Adrenal gland (tissue), 12 donors: ENCODE results near the gene XPNPEP2. TPM values are rescaled to one million over a fixed set of nuclear protein-coding genes. Genes with fewer than 3 reads are reported as not detected.

Experiments
- DNase-seq, 7 donors: peaks; one replicate each; pipeline ENCODE4 v3.0.0-alpha.2; 2019 to 2020
- H3K27ac ChIP-seq, 5 donors: fragments of 200-600 bp; sonication (generic) in 4 of 5; 1 replicate in 3 of 5; 2 replicates in 2 of 5; pipeline versions ENCODE4 v1.5.1 to v1.8.0; 2016 to 2020; ENCODE audit warnings: mild to moderate bottlenecking in 1 of 5
- H3K27me3 ChIP-seq: fragments of 200-600 bp; 2 replicates; pipeline ENCODE4 v1.8.0; 2021
- H3K36me3 ChIP-seq, 2 donors: fragments of 200-600 bp; replicated peaks in 1 of 2; 1 replicate in 1 of 2; 2 replicates in 1 of 2; pipeline versions ENCODE4 v1.5.1 to v1.8.0; 2018 to 2022
- H3K4me1 ChIP-seq, 2 donors: fragments of 200-600 bp; replicated peaks in 1 of 2; 1 replicate in 1 of 2; 2 replicates in 1 of 2; pipeline versions ENCODE4 v1.5.1 to v1.8.0; 2018 to 2021
- H3K4me3 ChIP-seq, 4 donors: fragments of 200-600 bp; sonication (generic) in 3 of 4; one replicate each; pipeline ENCODE4 v1.5.1; 2016 to 2018
- H3K9me3 ChIP-seq, 3 donors: fragments of 200-600 bp; sonication (generic) in 1 of 3; replicated peaks in 1 of 3; 1 replicate in 2 of 3; 2 replicates in 1 of 3; pipeline versions ENCODE4 v1.5.1 to v1.8.0; 2016 to 2021
- POLR2A ChIP-seq, 2 donors: fragments of 450-650 bp; IDR thresholded peaks; one replicate each; pipeline ENCODE4 v1.6.1; 2017; ENCODE audit warnings: antibody characterized with exemption in 2 of 2, mild to moderate bottlenecking in 2 of 2, moderate library complexity in 1 of 2
- WGBS, 4 donors: extraction: QIAGEN DNeasy Blood & Tissue Kit in 2 of 4; methylation state at CpG; one replicate each; pipeline versions ENCODE4 v1.1.5 to v1.1.7; 2013 to 2017; 5-methylcytosine and 5-hydroxymethylcytosine counted together
- intact Hi-C, 2 donors: fragments of 100-400 bp; cut with DNase I; formaldehyde crosslinking; loops; one replicate each; pipeline versions ENCODE4 v1.14.1 to v1.15.0; 2022 to 2023
- polyA plus RNA-seq, 3 donors: library from polyadenylated mRNA; stranded (reverse); fragments of 200-250 nt in 2 of 3; fragments of 350-450 nt in 1 of 3; fragmentation: Illumina TruSeq in 1 of 3; extraction: RNeasy Lipid Tissue Mini Kit (QIAGEN cat#74804) in 1 of 3; gene quantifications; one replicate each; pipeline ENCODE4 v1.2.3, GENCODE V29; 2013 to 2014
- total RNA-seq, 9 donors: library from RNA; depleted of rRNA in 4 of 9; stranded (reverse); fragments of >200 nt in 4 of 9; fragments of 120-200 nt in 1 of 9; fragmentation: NEBNext Ultra II Directional in 1 of 9; extraction: Animal tissue kit (Norgen Biotek cat#: 25700) in 1 of 9; gene quantifications; one replicate each; pipeline versions ENCODE4 v1.1.0 to v1.2.4, GENCODE V29; 2013 to 2023
- TF ChIP-seq, protein P1 (sequence below), 6 experiments: fragments of 450-650 bp in 4 of 6; fragments of 200-600 bp in 2 of 6; sonication (generic) in 1 of 6; IDR thresholded peaks; 1 replicate in 5 of 6; 2 replicates in 1 of 6; pipeline versions ENCODE4 v1.5.1 to v1.8.0; 2016 to 2021; ENCODE audit warnings: antibody characterized with exemption in 6 of 6, mild to moderate bottlenecking in 2 of 6, moderate library complexity in 1 of 6
- donor health status: healthy with polysubstance abuse.
- donor health status: Bipolar disorder and iron deficiency.
- donor health status: DM: yes; HTN: yes; CAD: no.
- donor health status: DM: no; HTN: no; CAD: no.
- donor health status: DM: no; HTN: no; CAD: no.
- donor health status: DM: yes; HTN: yes; CAD: no.

XPNPEP2 gene
- total and polyA plus RNA-seq, 12 donors = 0.18 to 5.4 (median 1.1) TPM

DNA sequence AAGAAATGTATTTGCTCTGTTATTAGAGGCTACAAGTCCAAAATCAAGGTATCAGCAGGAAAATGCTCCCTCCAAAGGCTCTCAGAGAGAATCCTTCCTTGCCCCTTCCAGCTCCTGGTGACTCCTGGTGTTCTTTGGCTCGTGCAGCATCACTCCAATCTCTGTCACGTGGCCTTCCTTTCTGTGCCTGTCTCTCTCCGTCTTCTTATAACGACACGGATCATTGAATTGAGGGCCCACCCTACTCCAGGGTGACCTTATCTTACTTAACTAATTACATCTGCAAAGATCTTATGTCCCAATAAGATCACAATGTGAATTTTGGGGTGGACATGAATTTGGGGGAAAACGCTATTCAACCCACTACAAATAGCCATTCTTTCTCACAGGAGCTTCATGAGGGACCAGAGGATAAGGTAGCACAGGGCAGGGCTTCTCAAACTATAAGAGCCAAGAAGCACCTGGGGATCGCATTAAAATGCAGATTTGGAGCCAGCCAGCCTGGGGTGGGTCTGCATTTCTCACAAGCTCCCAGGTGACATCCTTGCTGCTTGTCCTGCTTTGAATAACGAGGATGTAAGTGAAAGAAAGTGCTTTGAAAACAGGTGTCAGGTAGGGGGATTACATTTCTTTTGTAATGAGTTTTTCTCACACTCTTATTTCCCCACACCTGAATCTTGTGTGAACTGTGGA is 42.2 kb upstream of the XPNPEP2 start:
- H3K4me3 ChIP-seq = no peak overlapping the region
- WGBS, 4 donors = 67 to 86% (median 74%) methylated on average over 8 of the region's 8 CpGs
- TF ChIP-seq POLR2A (IDR thresholded peaks at IDR 0.05) = no peak
- TF ChIP-seq, protein P1, sequence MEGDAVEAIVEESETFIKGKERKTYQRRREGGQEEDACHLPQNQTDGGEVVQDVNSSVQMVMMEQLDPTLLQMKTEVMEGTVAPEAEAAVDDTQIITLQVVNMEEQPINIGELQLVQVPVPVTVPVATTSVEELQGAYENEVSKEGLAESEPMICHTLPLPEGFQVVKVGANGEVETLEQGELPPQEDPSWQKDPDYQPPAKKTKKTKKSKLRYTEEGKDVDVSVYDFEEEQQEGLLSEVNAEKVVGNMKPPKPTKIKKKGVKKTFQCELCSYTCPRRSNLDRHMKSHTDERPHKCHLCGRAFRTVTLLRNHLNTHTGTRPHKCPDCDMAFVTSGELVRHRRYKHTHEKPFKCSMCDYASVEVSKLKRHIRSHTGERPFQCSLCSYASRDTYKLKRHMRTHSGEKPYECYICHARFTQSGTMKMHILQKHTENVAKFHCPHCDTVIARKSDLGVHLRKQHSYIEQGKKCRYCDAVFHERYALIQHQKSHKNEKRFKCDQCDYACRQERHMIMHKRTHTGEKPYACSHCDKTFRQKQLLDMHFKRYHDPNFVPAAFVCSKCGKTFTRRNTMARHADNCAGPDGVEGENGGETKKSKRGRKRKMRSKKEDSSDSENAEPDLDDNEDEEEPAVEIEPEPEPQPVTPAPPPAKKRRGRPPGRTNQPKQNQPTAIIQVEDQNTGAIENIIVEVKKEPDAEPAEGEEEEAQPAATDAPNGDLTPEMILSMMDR (IDR thresholded peaks at IDR 0.05) = no peak
- H3K36me3 ChIP-seq = no peaks in the 10 kb centered on the region
- H3K27ac ChIP-seq = no peak overlapping the region
- no peaks in the 10 kb centered on the region for H3K27me3 ChIP-seq
- intact Hi-C loops = no loop called here
- DNase-seq = no peak
- no peaks in the 10 kb centered on the region for H3K9me3 ChIP-seq
- no peaks in the 10 kb centered on the region for H3K4me1 ChIP-seq

- no peaks in the 10 kb centered on the region for H3K4me1 ChIP-seq
- peak in 3 of 7 donors; percentile 4 to 10 (median 9) for DNase-seq
- intact Hi-C loops = no loop called here
- H3K4me3 ChIP-seq = no peak overlapping the region
- no peaks in the 10 kb centered on the region for H3K9me3 ChIP-seq
- TF ChIP-seq POLR2A (IDR thresholded peaks at IDR 0.05) = no peak
- TF ChIP-seq, protein P1 (IDR thresholded peaks at IDR 0.05) = no peak
- H3K36me3 ChIP-seq = no peaks in the 10 kb centered on the region
- WGBS, 4 donors = 66 to 82% (median 75%) methylated on average over 2 to 9 of the region's 9 CpGs
- no peaks in the 10 kb centered on the region for H3K27me3 ChIP-seq
- H3K27ac ChIP-seq = no peak overlapping the region
These were observed 41.5 kb upstream of the XPNPEP2 start for GRCh38 chrX:129697204-129697829.

GRCh38 chrX:129698150-129698549 is 40.6 kb upstream of the XPNPEP2 start:
- Histone ChIP-seq H3K9me3 (no peaks in the 10 kb centered on the region), H3K27ac (no peak overlapping the region), H3K27me3 (no peaks in the 10 kb centered on the region), H3K4me1 (no peaks in the 10 kb centered on the region), H3K4me3 (no peak overlapping the region), H3K36me3 (no peaks in the 10 kb centered on the region)
- DNase-seq = no peak
- intact Hi-C loops = no loop called here
- TF ChIP-seq POLR2A (IDR thresholded peaks at IDR 0.05) = no peak
- TF ChIP-seq, protein P1 (IDR thresholded peaks at IDR 0.05) = no peak

- H3K4me1 ChIP-seq = no peaks in the 10 kb centered on the region
- intact Hi-C loops = no loop called here
- H3K36me3 ChIP-seq = no peaks in the 10 kb centered on the region
- no peaks in the 10 kb centered on the region for H3K9me3 ChIP-seq
- no peak overlapping the region for H3K4me3 ChIP-seq
- no peaks in the 10 kb centered on the region for H3K27me3 ChIP-seq
- 79 to 96% (median 83%) methylated on average over 4 of the region's 4 CpGs for WGBS, 4 donors
- no peak overlapping the region for H3K27ac ChIP-seq
- TF ChIP-seq, protein P1 (IDR thresholded peaks at IDR 0.05) = no peak
- no peak for TF ChIP-seq POLR2A (IDR thresholded peaks at IDR 0.05)
- no peak for DNase-seq
These were observed 38.2 kb upstream of the XPNPEP2 start for GRCh38 chrX:129700536-129700935.
